ENCODE measurements around the gene BRD1.

BRD1 gene

DNA sequence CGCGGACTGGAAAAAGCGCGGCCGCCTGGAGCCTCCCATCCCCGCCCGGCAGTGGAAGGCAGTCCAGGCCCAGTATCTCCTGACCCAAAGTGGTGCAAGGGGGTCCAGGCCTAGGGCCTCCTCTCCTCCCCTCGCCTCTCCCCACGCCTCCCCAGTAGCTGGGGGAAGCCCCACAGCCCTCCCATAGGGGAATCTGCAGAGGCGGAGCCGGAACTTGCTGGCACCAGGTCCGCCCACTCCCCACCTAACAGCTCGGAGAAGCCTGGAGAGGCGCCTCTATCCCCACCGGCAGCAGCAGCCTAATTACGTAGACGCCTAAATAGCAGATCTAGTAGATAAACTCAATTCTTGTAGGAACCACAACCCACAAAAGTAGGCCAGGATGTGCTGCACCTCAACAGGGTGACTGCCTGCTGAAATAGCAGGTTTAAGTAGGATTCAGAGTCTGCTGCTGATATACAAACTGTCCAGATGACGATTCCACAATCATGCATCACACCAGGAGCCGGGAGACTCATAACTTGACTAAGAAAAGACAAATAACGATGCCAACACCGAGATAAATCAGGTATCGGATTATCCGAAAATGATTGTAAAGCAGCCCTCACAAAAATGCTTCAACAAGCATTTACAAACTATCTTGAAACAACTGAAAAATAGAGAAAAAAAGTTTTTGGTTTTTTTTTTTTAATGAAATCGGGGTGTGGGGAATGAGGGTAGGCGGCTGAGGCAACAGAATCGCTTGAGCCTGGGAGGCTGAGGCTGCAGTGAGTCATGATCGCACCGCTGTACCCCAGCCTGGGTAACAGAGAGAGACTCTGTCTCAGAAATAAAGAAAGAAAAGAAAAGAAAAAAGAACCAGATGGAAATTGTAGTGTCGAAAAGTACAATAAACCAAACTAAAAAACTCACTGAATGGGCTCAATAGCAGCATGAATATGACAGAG, 11.4 kb upstream of the BRD1 start:
- H3K27ac ChIP-seq (replicated peaks), result no peak overlapping the region; the same call in 1 of the 2 replicates

GRCh38 chr22:49833340-49834007, 5.8 kb upstream of the BRD1 start:
- Histone ChIP-seq H3K4me3 (replicated peaks; ENCODE audit: insufficient read depth, low read length) (no peak overlapping the region), H3K27ac (replicated peaks) (no peak overlapping the region), H3K27me3 (ENCODE audit: insufficient read depth, poor library complexity, severe bottlenecking) (no peaks in the 10 kb centered on the region)
- no peak for TF ChIP-seq REST (IDR thresholded peaks at IDR 0.05; ENCODE audit: insufficient replicate concordance, low read depth)
- no peak for TF ChIP-seq POLR2AphosphoS5 (IDR thresholded peaks at IDR 0.05; ENCODE audit: low read depth)
- TF ChIP-seq CTCF (IDR thresholded peaks at IDR 0.05; ENCODE audit: insufficient read depth, low read length), result no peak
- TF ChIP-seq SPI1 (IDR thresholded peaks at IDR 0.05; ENCODE audit: borderline replicate concordance, low read depth), result no peak
- TF ChIP-seq GABPA (IDR thresholded peaks at IDR 0.05; ENCODE audit: low read depth), result no peak
- no peak for DNase-seq (ENCODE audit: low read depth in 1 of 2, low spot score in 1 of 2)

More for the DNA sequence above, 11.4 kb upstream of the BRD1 start:
- Histone ChIP-seq H3K27me3 (ENCODE audit: insufficient read depth, poor library complexity, severe bottlenecking) (no peaks in the 10 kb centered on the region), H3K4me3 (replicated peaks; ENCODE audit: insufficient read depth, low read length) (no peak overlapping the region)
- peak in 1 of 2 experiments; percentile 51 for DNase-seq (ENCODE audit: low read depth in 1 of 2, low spot score in 1 of 2)
- no peak for TF ChIP-seq CTCF (IDR thresholded peaks at IDR 0.05; ENCODE audit: insufficient read depth, low read length)
- no peak for TF ChIP-seq GABPA (IDR thresholded peaks at IDR 0.05; ENCODE audit: low read depth)
- no peak for TF ChIP-seq SPI1 (IDR thresholded peaks at IDR 0.05; ENCODE audit: borderline replicate concordance, low read depth)
- no peak for TF ChIP-seq POLR2AphosphoS5 (IDR thresholded peaks at IDR 0.05; ENCODE audit: low read depth)
- no peak for TF ChIP-seq REST (IDR thresholded peaks at IDR 0.05; ENCODE audit: insufficient replicate concordance, low read depth)

DNA sequence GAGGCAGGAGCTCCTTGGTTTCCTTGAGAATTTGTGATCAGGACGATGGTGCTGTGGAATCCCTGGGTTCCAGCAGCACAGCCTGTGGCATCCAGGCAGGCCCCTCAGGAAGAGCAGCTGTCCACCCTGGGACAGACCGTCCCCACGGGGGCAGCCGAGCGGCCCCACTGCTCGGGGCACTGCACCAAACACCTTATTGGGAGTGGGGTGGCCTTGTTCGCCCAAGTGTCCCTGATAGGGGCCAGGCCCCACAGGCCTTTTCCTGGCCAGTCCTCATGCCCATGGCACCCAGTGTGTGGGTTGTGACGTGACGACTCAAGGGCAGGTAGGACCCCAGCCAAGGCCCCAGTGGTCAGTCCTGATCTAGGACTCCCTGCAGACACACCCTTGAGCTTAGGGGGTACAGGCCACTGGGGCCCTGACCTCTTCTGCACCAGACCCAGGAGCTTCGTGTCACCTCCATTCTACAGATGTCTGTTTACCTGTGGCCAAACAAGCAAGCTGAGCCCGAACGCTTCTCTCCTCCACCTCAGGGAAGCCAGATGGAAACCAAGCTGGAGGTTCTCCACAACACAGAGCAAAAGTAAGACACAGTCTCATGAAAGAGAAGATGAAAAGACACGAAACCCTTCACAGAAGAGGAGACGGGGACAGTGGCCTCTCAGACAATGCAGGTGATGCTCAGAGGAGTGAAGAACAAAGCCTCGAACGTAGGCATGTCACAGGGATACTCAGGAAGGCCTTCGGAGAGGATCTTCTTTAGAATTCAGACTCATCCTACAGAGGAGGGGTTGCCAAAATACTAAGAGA, 1.6 kb upstream of the BRD1 start:
- DNase-seq (ENCODE audit: low read depth in 1 of 2, low spot score in 1 of 2), result no peak
- Histone ChIP-seq H3K27ac (replicated peaks) (no peak overlapping the region), H3K27me3 (ENCODE audit: insufficient read depth, poor library complexity, severe bottlenecking) (no peaks in the 10 kb centered on the region), H3K4me3 (replicated peaks; ENCODE audit: insufficient read depth, low read length) (no peak overlapping the region)
- TF ChIP-seq POLR2AphosphoS5 (IDR thresholded peaks at IDR 0.05; ENCODE audit: low read depth) (no peak), GABPA (IDR thresholded peaks at IDR 0.05; ENCODE audit: low read depth) (no peak)
